ENCODE data around the gene BCKDK. TPM values are rescaled to one million over a fixed set of nuclear protein-coding genes. Genes with fewer than 3 reads are reported as not detected.

BCKDK gene
- polyA plus RNA-seq, 1 of the 3 experiments (the other 2 are of a cell fraction), result 73.2 TPM

- no peak for TF ChIP-seq EP300 (IDR thresholded peaks at IDR 0.05; ENCODE audit: borderline replicate concordance in 1 of 2, low read depth in 1 of 2, low read length in 1 of 2)
Observed at GRCh38 chr16:31087971-31088370, 20.2 kb upstream of the BCKDK start (continued).

DNA sequence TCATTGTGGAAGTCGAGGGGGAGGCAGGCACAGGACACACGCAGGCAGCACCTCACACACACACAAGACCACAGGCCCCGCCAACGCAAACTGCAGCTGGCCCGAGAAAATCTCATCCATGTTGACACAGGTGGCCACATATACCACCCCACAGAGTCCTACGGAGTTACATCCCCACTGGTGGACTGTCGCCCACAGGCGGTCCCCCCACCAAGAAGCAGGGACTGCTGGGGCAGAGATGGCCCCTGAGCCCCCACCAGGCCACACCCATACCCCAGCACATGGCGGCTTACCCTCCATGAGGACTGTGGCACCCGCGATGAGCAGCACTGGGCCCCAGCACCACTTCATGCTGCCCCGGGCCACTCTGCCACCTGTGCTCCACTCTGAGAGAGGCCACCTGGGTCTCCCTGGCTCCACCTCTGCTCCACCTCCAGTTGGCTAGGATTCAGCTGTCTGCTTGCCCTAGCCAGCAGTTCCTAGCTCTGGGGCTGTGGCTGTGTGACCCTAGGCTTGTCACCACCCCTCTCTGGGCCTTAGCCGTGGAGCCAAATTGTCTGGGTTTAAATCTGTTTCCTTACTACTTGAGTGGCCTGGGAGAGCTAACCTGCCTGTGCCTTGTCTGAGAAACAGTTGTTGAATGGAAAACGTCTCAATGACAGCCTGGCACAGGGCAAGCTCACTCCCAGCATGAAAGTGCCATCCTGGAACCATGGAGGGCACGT lies 19.6 kb upstream of the BCKDK start, which contains the start of gene PRSS53:
Gene PRSS53 (minus strand): TSS at position 485 of the 725 bp plus-strand sequence. CDS start 134 bp downstream, at position 351.
- no peak within 1 kb of the TSS for H3K4me3 ChIP-seq (ENCODE audit: low read depth in 2 of 2, low read length in 1 of 2)
- H3K4me2 ChIP-seq, result no peak within 1 kb of the TSS
- H4K20me1 ChIP-seq (ENCODE audit: insufficient read depth), result peaks cover 7% of the 10 kb centered on the region; the same call in 1 of the 2 replicates
- H3K36me3 ChIP-seq (replicated peaks in 1 of 2; ENCODE audit: control insufficient read depth in 1 of 2, insufficient read depth in 2 of 2, low read length in 1 of 2), result peaks cover 7 to 23% of the 10 kb centered on the region in 2 experiments
- H3K9ac ChIP-seq, result no peak within 1 kb of the TSS
- no peaks in the 10 kb centered on the region for H3K9me2 ChIP-seq
- H3K27ac ChIP-seq (ENCODE audit: low read depth in 2 of 2, low read length in 1 of 2), result no peak within 1 kb of the TSS
- ChIA-PET POLR2A (interaction anchor here (1.7 kb wide), 1 partner anchor 15 kb away, joined by 3 read pairs; the partner anchor contains the start of genes ZNF646 and ZNF668), CTCF (interaction anchor here (0.9 to 1.5 kb wide), 2 partner anchors 16 to 354 kb away, joined by 3 read pairs; partner anchors contain the start of gene ZNF843)
- no peaks in the 10 kb centered on the region for H3K27me3 ChIP-seq (ENCODE audit: insufficient read depth)
- peaks cover 4 to 16% of the 10 kb centered on the region in 2 experiments; a peak in 2 of 4 replicates for H3K4me1 ChIP-seq (ENCODE audit: control insufficient read depth in 1 of 2, insufficient read depth in 2 of 2, low read depth in 1 of 2, low read length in 1 of 2)
- no peaks in the 10 kb centered on the region for H3F3A ChIP-seq (replicated peaks; ENCODE audit: insufficient read depth)
- TF ChIP-seq MEF2A (IDR thresholded peaks at IDR 0.05; ENCODE audit: borderline replicate concordance, low read depth) (no peak), ELF1 (IDR thresholded peaks at IDR 0.05) (no peak), RFX5 (IDR thresholded peaks at IDR 0.05; ENCODE audit: low read length) (no peak), EZH2phosphoT487 (IDR thresholded peaks at IDR 0.05; ENCODE audit: borderline replicate concordance, low read depth) (no peak), FOXJ3 (CRISPR knock-in tag; IDR thresholded peaks at IDR 0.05) (no peak), FOXM1 (IDR thresholded peaks at IDR 0.05; ENCODE audit: low read depth) (no peak), CTCF (IDR thresholded peaks at IDR 0.05) (no peak)
- TF ChIP-seq, protein P1, sequence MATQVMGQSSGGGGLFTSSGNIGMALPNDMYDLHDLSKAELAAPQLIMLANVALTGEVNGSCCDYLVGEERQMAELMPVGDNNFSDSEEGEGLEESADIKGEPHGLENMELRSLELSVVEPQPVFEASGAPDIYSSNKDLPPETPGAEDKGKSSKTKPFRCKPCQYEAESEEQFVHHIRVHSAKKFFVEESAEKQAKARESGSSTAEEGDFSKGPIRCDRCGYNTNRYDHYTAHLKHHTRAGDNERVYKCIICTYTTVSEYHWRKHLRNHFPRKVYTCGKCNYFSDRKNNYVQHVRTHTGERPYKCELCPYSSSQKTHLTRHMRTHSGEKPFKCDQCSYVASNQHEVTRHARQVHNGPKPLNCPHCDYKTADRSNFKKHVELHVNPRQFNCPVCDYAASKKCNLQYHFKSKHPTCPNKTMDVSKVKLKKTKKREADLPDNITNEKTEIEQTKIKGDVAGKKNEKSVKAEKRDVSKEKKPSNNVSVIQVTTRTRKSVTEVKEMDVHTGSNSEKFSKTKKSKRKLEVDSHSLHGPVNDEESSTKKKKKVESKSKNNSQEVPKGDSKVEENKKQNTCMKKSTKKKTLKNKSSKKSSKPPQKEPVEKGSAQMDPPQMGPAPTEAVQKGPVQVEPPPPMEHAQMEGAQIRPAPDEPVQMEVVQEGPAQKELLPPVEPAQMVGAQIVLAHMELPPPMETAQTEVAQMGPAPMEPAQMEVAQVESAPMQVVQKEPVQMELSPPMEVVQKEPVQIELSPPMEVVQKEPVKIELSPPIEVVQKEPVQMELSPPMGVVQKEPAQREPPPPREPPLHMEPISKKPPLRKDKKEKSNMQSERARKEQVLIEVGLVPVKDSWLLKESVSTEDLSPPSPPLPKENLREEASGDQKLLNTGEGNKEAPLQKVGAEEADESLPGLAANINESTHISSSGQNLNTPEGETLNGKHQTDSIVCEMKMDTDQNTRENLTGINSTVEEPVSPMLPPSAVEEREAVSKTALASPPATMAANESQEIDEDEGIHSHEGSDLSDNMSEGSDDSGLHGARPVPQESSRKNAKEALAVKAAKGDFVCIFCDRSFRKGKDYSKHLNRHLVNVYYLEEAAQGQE (IDR thresholded peaks at IDR 0.05; ENCODE audit: low read depth, low read length), result no peak
- no peak within 1 kb of the TSS for H2AFZ ChIP-seq (ENCODE audit: low read depth)
- H3K79me2 ChIP-seq (ENCODE audit: insufficient read depth), result peaks cover 47% of the 10 kb centered on the region
- no peaks in the 10 kb centered on the region for H3K9me3 ChIP-seq
- 89% methylated on average over 7 of the region's 15 CpGs for WGBS (ENCODE audit: low lambda C conversion rate)
- no peak for DNase-seq
